Stomach (tissue), 9 donors: ENCODE data around the gene SCGB2B2. TPM values are rescaled to one million over a fixed set of nuclear protein-coding genes. Genes with fewer than 3 reads are reported as not detected.
"Not testable (repeated sequence)": the region's sequence is repeated elsewhere in the genome, so short reads cannot be mapped to it uniquely, and the experiment has no call there.

Experiments
- DNase-seq, 2 donors: peaks; one replicate each; pipeline versions ENCODE4 v3.0.0 to v3.0.0-alpha.2; 2013 to 2019
- H3K27ac ChIP-seq, 5 donors: fragments of 200-600 bp in 4 of 5; sonication (generic) in 4 of 5; one replicate each; pipeline ENCODE4 v1.5.1; 2013 to 2019; ENCODE audit warnings: mild to moderate bottlenecking in 1 of 5, moderate library complexity in 1 of 5
- H3K27me3 ChIP-seq, 3 donors: fragments of 200-600 bp; sonication (generic); one replicate each; pipeline ENCODE4 v1.5.1; 2017 to 2019; ENCODE audit warnings: mixed run types in 1 of 3
- H3K36me3 ChIP-seq, 4 donors: fragments of 200-600 bp; sonication (generic); 1 replicate in 3 of 4; 2 replicates in 1 of 4; pipeline ENCODE4 v1.5.1; 2016 to 2019
- H3K4me1 ChIP-seq, 4 donors: fragments of 200-600 bp; sonication (generic); one replicate each; pipeline ENCODE4 v1.5.1; 2016 to 2019
- H3K4me3 ChIP-seq, 4 donors: fragments of 200-600 bp; sonication (generic) in 3 of 4; one replicate each; pipeline ENCODE4 v1.5.1; 2016 to 2019; ENCODE audit warnings: mild to moderate bottlenecking in 1 of 4
- H3K9me3 ChIP-seq, 4 donors: fragments of 200-600 bp; sonication (generic); one replicate each; pipeline ENCODE4 v1.5.1; 2016 to 2019
- CTCF ChIP-seq, 7 experiments: fragments of 450-650 bp in 4 of 7; fragments of 200-600 bp in 3 of 7; sonication (generic) in 3 of 7; IDR thresholded peaks; one replicate each; pipeline ENCODE4 v1.5.1; 2016 to 2019; ENCODE audit warnings: antibody characterized with exemption in 7 of 7, control low read depth in 2 of 7, mild to moderate bottlenecking in 1 of 7
- EP300 ChIP-seq: sonication (generic); formaldehyde crosslinking; IDR thresholded peaks from one replicate; pipeline ENCODE4 v1.6.1; 2017; ENCODE audit warnings: antibody characterized with exemption
- POLR2A ChIP-seq, 4 donors: fragments of 450-650 bp; IDR thresholded peaks; one replicate each; pipeline ENCODE4 v1.6.1; 2016; ENCODE audit warnings: antibody characterized with exemption in 4 of 4, control low read depth in 2 of 4, mild to moderate bottlenecking in 1 of 4, moderate library complexity in 1 of 4
- POLR2AphosphoS5 ChIP-seq, 3 donors: sonication (generic); formaldehyde crosslinking; IDR thresholded peaks; one replicate each; pipeline ENCODE4 v1.6.1; 2016; ENCODE audit warnings: antibody characterized with exemption in 3 of 3
- WGBS, 5 donors: extraction: QIAGEN DNeasy Blood & Tissue Kit in 3 of 5; methylation state at CpG; one replicate each; pipeline versions ENCODE4 v1.1.5 to v1.1.7; 2013 to 2018; 5-methylcytosine and 5-hydroxymethylcytosine counted together
- intact Hi-C: fragments of 100-400 bp; cut with DNase I; formaldehyde crosslinking; loops from one replicate; pipeline ENCODE4 v1.15.1; 2023; ENCODE audit warnings: low total_unique reads
- polyA plus RNA-seq, 3 donors: library from polyadenylated mRNA; stranded (reverse); fragments of 200-250 nt; gene quantifications; one replicate each; pipeline ENCODE4 v1.2.3, GENCODE V29; 2013
- total RNA-seq, 5 donors: library from RNA; depleted of rRNA; stranded (reverse); fragments of >200 nt; gene quantifications; one replicate each; pipeline versions ENCODE4 v1.1.0 to v1.2.3, GENCODE V29; 2014 to 2016
- donor health status: healthy with polysubstance abuse.
- donor health status: Bipolar disorder and iron deficiency.
- donor health status: healthy.

The SCGB2B2 gene
- total and polyA plus RNA-seq, 8 donors, result 0.12 to 1.8 (median 0.37) TPM; not detected in 5

- 90 to 96% (median 91%) methylated on average over 3 of the region's 3 CpGs for WGBS, 5 donors
- intact Hi-C loops, result loop anchor here (10.0 kb wide), 1 partner anchor 63 kb away; the partner anchor contains the start of gene ZNF181
- H3K27ac ChIP-seq, result no peak overlapping the region
Observed at GRCh38 chr19:34671972-34672371, 5.0 kb downstream of the SCGB2B2 start.

GRCh38 chr19:34669305-34669704 lies 7.7 kb downstream of the SCGB2B2 start:
- TF ChIP-seq POLR2AphosphoS5 (IDR thresholded peaks at IDR 0.05) (no peak), POLR2A (IDR thresholded peaks at IDR 0.05) (no peak), CTCF (IDR thresholded peaks at IDR 0.05) (peak in 1 of 7 experiments; percentile 9), EP300 (no peak)
- H3K27ac ChIP-seq, result no peak overlapping the region
- peak in 1 of 2 donors; percentile 61 for DNase-seq
- intact Hi-C loops, result no loop called here
- H3K9me3 ChIP-seq, result no peaks in the 10 kb centered on the region
- 32 to 55% (median 34%) methylated on average over 6 to 7 of the region's 7 CpGs for WGBS, 5 donors
- no peaks in the 10 kb centered on the region for H3K36me3 ChIP-seq
- H3K4me3 ChIP-seq, result no peak overlapping the region
- peaks cover 0 to 25% (median 21%) of the 10 kb centered on the region in 4 donors for H3K4me1 ChIP-seq
- H3K27me3 ChIP-seq, result no peaks in the 10 kb centered on the region

More at GRCh38 chr19:34671972-34672371, 5.0 kb downstream of the SCGB2B2 start:
- DNase-seq, result no peak
- TF ChIP-seq POLR2A (IDR thresholded peaks at IDR 0.05) (no peak), EP300 (no peak), POLR2AphosphoS5 (IDR thresholded peaks at IDR 0.05) (no peak), CTCF (IDR thresholded peaks at IDR 0.05) (no peak)
- H3K9me3 ChIP-seq, result no peaks in the 10 kb centered on the region
- H3K36me3 ChIP-seq, result no peaks in the 10 kb centered on the region
- no peak overlapping the region for H3K4me3 ChIP-seq
- no peaks in the 10 kb centered on the region for H3K27me3 ChIP-seq
- H3K4me1 ChIP-seq, result peaks cover 6 to 33% (median 24%) of the 10 kb centered on the region in 4 donors

- not testable (repeated sequence) for H3K27ac ChIP-seq
Observed at GRCh38 chr19:34668690-34669089, 8.3 kb downstream of the SCGB2B2 start.

GRCh38 chr19:34668077-34668689 lies 8.8 kb downstream of the SCGB2B2 start:
- H3K36me3 ChIP-seq, H3K27me3 ChIP-seq, DNase-seq, intact Hi-C loops, H3K9me3 ChIP-seq: not testable (repeated sequence)
- Histone ChIP-seq H3K4me1 (peaks cover 0 to 25% (median 23%) of the 10 kb centered on the region in 4 donors), H3K27ac (peak overlapping the region in 2 of 5 donors; percentile 73 to 74), H3K4me3 (peak overlapping the region in 2 of 4 donors; percentile 1 to 35)
- WGBS, 5 donors, result 93 to 98% (median 96%) methylated on average over 8 to 36 of the region's 36 CpGs

More at GRCh38 chr19:34668690-34669089, 8.3 kb downstream of the SCGB2B2 start:
- DNase-seq, H3K36me3 ChIP-seq, H3K9me3 ChIP-seq, intact Hi-C loops, H3K4me3 ChIP-seq, H3K27me3 ChIP-seq: not testable (repeated sequence)
- H3K4me1 ChIP-seq, result peaks cover 0 to 25% (median 21%) of the 10 kb centered on the region in 4 donors
- WGBS, 5 donors, result 48 to 73% (median 51%) methylated on average over 3 to 5 of the region's 5 CpGs

GRCh38 chr19:34667349-34668076 lies 9.4 kb downstream of the SCGB2B2 start:
- Histone ChIP-seq H3K36me3 (no peaks in the 10 kb centered on the region), H3K4me3 (peak overlapping the region; percentile 16 to 40 (median 36)), H3K27me3 (no peaks in the 10 kb centered on the region), H3K27ac (peak overlapping the region; percentile 44 to 74 (median 65)), H3K9me3 (no peaks in the 10 kb centered on the region), H3K4me1 (peaks cover 0 to 27% (median 24%) of the 10 kb centered on the region in 4 donors)
- intact Hi-C loops, result no loop called here
- 45 to 62% (median 57%) methylated on average over 16 to 17 of the region's 17 CpGs for WGBS, 5 donors
- DNase-seq, result peak in 1 of 2 donors; percentile 31
- TF ChIP-seq POLR2A (IDR thresholded peaks at IDR 0.05) (no peak), EP300 (no peak), CTCF (IDR thresholded peaks at IDR 0.05) (no peak), POLR2AphosphoS5 (IDR thresholded peaks at IDR 0.05) (no peak)
